Ectodermal cell (in vitro differentiated cells): Measurements from ENCODE around the gene NECAP2.
"Not testable (repeated sequence)": the region's sequence is repeated elsewhere in the genome, so short reads cannot be mapped to it uniquely, and the experiment has no call there.

Source experiments
- H3K27ac ChIP-seq: 2 replicates; pipeline ENCODE4 v1.7.0; 2013; ENCODE audit warnings: mild to moderate bottlenecking, low read depth, low read length; ENCODE audit not compliant: insufficient read depth, poor library complexity, severe bottlenecking
- H3K27me3 ChIP-seq: 2 replicates; pipeline ENCODE4 v1.7.0; 2013; ENCODE audit warnings: mild to moderate bottlenecking, low read length; ENCODE audit not compliant: insufficient read depth, control insufficient read depth, poor library complexity, severe bottlenecking
- H3K36me3 ChIP-seq: one replicate; pipeline ENCODE4 v1.7.0; 2013; ENCODE audit warnings: low read length; ENCODE audit not compliant: control insufficient read depth, insufficient read depth
- H3K4me1 ChIP-seq: one replicate; pipeline ENCODE4 v1.7.0; 2013; ENCODE audit warnings: low read length; ENCODE audit not compliant: control insufficient read depth, insufficient read depth
- H3K4me3 ChIP-seq: 2 replicates; pipeline ENCODE4 v1.7.0; 2013; ENCODE audit warnings: low read depth, low read length, control low read depth; ENCODE audit not compliant: insufficient read depth
- H3K9me3 ChIP-seq: 2 replicates; pipeline ENCODE4 v1.7.0; 2013; ENCODE audit warnings: mild to moderate bottlenecking, low read length, moderate library complexity; ENCODE audit not compliant: control insufficient read depth
- WGBS, 2 experiments: methylation state at CpG; one replicate each; pipeline ENCODE4 v1.1.7; 2013; ENCODE audit warnings: missing lambda C conversion rate in 2 of 2; 5-methylcytosine and 5-hydroxymethylcytosine counted together

NECAP2 gene

DNA sequence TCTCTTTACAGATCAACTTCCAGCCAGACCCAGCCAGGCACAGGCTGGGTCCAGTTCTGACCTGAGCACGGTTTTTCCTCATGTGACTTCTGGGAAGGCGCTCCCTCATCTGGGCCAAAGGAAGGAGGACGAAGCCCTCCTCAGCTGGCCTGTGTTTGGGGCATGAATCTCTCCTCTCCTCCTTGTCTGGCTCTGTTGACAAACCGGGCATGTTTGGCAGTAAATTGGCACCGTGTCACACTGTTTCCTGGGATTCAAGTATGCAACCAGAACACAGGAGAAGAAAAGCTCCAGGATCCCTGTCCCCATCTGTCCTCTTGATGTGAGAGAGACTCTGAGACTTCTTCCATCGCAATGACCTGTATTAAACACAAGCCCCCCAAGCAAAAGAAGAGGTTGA lies 18.3 kb downstream of the NECAP2 start:
- Histone ChIP-seq H3K4me3 (no peak overlapping the region), H3K27me3 (no peaks in the 10 kb centered on the region), H3K4me1 (no peaks in the 10 kb centered on the region), H3K9me3 (no peaks in the 10 kb centered on the region), H3K27ac (no peak overlapping the region), H3K36me3 (peaks cover 42% of the 10 kb centered on the region)
- 96 to 98% methylated on average over 6 of the region's 6 CpGs for WGBS, 2 experiments

- no peaks in the 10 kb centered on the region for H3K4me1 ChIP-seq
- WGBS, 2 experiments: 94 to 98% methylated on average over 6 of the region's 6 CpGs
- H3K9me3 ChIP-seq: no peaks in the 10 kb centered on the region
- H3K36me3 ChIP-seq: peaks cover 42% of the 10 kb centered on the region
- no peak overlapping the region for H3K27ac ChIP-seq
- no peak overlapping the region for H3K4me3 ChIP-seq
- H3K27me3 ChIP-seq: no peaks in the 10 kb centered on the region
Measured at GRCh38 chr1:16459352-16459925, 18.9 kb downstream of the NECAP2 start.

DNA sequence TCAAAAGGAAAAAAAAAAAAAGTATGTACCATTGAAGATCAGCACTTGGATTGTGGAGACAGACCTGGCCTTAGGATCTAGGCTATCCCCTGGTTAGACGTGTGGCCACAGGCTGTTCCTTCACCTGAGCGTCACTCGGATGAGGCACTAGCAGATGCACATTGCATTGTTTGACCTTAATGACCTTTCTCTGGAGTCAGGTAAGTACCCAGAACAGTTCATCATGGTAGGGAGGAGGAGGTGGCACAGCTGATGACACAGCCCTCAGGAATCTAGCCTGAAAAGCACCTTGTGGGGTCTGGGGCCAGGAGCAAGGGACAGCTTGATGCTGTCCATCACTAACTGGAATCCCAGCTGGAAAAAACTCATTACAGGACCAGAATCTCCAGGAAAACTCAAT lies 21.2 kb downstream of the NECAP2 start:
- WGBS, 2 experiments: 91 to 98% methylated on average over 3 of the region's 3 CpGs
- no peaks in the 10 kb centered on the region for H3K9me3 ChIP-seq
- no peak overlapping the region for H3K4me3 ChIP-seq
- H3K27ac ChIP-seq: no peak overlapping the region
- H3K36me3 ChIP-seq: peaks cover 30% of the 10 kb centered on the region
- H3K27me3 ChIP-seq: no peaks in the 10 kb centered on the region
- H3K4me1 ChIP-seq: no peaks in the 10 kb centered on the region

DNA sequence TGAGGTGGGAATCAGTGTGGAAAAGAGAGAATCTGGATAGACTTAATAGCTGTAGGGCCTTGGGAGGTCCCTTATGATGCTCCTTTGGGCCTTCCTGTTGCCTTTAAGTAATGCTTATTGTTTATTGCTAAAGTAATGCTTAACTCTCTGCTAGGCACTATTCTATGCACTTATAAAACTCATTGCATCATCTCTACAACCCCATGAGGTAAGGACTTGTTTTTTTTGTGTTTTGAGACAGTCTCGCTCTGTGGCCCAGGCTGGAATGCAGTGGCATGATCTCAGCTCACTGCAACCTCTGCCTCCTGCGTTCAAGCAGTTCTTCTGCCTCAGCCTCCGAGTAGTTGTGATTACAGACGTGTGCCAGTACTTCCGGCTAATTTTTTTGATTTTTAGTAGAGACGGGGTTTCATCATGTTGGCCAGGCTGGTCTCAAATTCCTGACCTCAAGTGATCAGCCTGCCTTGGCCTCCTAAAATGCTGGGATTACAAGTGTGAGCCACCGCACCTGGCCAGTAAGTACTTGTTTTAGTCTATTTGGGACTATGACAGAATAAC lies 22.3 kb downstream of the NECAP2 start:
- Histone ChIP-seq H3K27ac (no peak overlapping the region), H3K36me3 (peaks cover 26% of the 10 kb centered on the region), H3K4me1 (no peaks in the 10 kb centered on the region), H3K9me3 (no peaks in the 10 kb centered on the region), H3K4me3 (no peak overlapping the region), H3K27me3 (no peaks in the 10 kb centered on the region)
- 94% methylated on average over 7 of the region's 7 CpGs for WGBS, 2 experiments

- Histone ChIP-seq H3K27ac (no peak overlapping the region), H3K4me1 (no peaks in the 10 kb centered on the region), H3K36me3 (peaks cover 6% of the 10 kb centered on the region), H3K4me3 (no peak overlapping the region), H3K27me3 (no peaks in the 10 kb centered on the region), H3K9me3 (no peaks in the 10 kb centered on the region)
- WGBS, 2 experiments: 94 to 96% methylated on average over 21 of the region's 21 CpGs
Measured at GRCh38 chr1:16464917-16465625, 24.5 kb downstream of the NECAP2 start.

GRCh38 chr1:16468558-16468957 lies 28.0 kb downstream of the NECAP2 start:
- WGBS, 2 experiments: 77 to 79% methylated on average over 3 of the region's 3 CpGs
- H3K9me3 ChIP-seq: no peaks in the 10 kb centered on the region
- no peak overlapping the region for H3K4me3 ChIP-seq
- H3K4me1 ChIP-seq: no peaks in the 10 kb centered on the region
- H3K27ac ChIP-seq: no peak overlapping the region
- H3K27me3 ChIP-seq: no peaks in the 10 kb centered on the region
- H3K36me3 ChIP-seq: peaks cover 10% of the 10 kb centered on the region

GRCh38 chr1:16474166-16474800 lies 33.8 kb downstream of the NECAP2 start:
- Histone ChIP-seq H3K4me1 (no peaks in the 10 kb centered on the region), H3K4me3 (no peak overlapping the region), H3K36me3 (peaks cover 16% of the 10 kb centered on the region), H3K27me3 (no peaks in the 10 kb centered on the region), H3K27ac (no peak overlapping the region), H3K9me3 (no peaks in the 10 kb centered on the region)
- 96% methylated on average over 28 of the region's 28 CpGs for WGBS, 2 experiments

DNA sequence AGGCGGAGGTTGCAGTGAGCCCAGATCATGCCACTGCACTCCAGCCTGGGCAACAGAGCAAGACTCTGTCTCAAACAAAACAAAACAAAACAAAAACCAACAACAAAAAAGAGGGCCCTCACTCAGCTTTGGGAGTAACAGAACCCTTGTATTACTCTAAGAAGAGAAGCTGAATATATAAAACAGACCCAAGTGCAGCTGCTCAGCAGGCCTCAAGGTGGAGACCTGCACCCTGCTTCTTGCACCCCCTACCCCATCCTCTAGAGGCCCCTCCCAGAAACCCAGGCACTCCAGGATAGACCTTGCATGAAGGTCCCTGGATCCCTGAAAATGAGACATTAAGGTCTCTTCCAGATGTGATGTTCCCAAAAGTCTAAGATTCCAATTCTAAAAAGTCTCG lies 34.4 kb downstream of the NECAP2 start:
- H3K27ac ChIP-seq, H3K4me1 ChIP-seq, H3K9me3 ChIP-seq, H3K4me3 ChIP-seq, H3K27me3 ChIP-seq: not testable (repeated sequence)
- 94 to 100% methylated on average over 1 of the region's 2 CpGs for WGBS, 2 experiments
- peaks cover 16% of the 10 kb centered on the region for H3K36me3 ChIP-seq

- 89 to 92% methylated on average over 22 to 26 of the region's 29 CpGs for WGBS, 2 experiments
- peaks cover 19% of the 10 kb centered on the region for H3K36me3 ChIP-seq
- not testable (repeated sequence) for H3K27ac ChIP-seq, H3K4me3 ChIP-seq, H3K27me3 ChIP-seq, H3K9me3 ChIP-seq, H3K4me1 ChIP-seq
Measured at GRCh38 chr1:16475771-16476770, 35.5 kb downstream of the NECAP2 start.
